IPS-15b (cell line): Measurements from ENCODE around the gene KRTAP10-7.
"Not testable (repeated sequence)": the region's sequence is repeated elsewhere in the genome, so short reads cannot be mapped to it uniquely, and the experiment has no call there.

Source experiments
- H3K27me3 ChIP-seq: one replicate; pipeline ENCODE4 v1.6.1; 2013; ENCODE audit warnings: low read length; ENCODE audit not compliant: control insufficient read depth, insufficient read depth
- H3K36me3 ChIP-seq: one replicate; pipeline ENCODE4 v1.6.1; 2013; ENCODE audit warnings: low read length; ENCODE audit not compliant: control insufficient read depth, insufficient read depth
- H3K4me1 ChIP-seq: one replicate; pipeline ENCODE4 v1.6.1; 2013; ENCODE audit warnings: mild to moderate bottlenecking, low read length; ENCODE audit not compliant: control insufficient read depth, insufficient read depth
- H3K4me3 ChIP-seq: one replicate; pipeline ENCODE4 v1.5.1; 2013; ENCODE audit warnings: low read depth, low read length
- H3K9ac ChIP-seq: one replicate; pipeline ENCODE4 v1.6.1; 2013; ENCODE audit warnings: low read depth, mild to moderate bottlenecking, low read length
- H3K9me3 ChIP-seq: one replicate; pipeline ENCODE4 v1.6.1; 2013; ENCODE audit warnings: mild to moderate bottlenecking, low read length; ENCODE audit not compliant: control insufficient read depth, insufficient read depth

Gene KRTAP10-7

GRCh38 chr21:44594406-44594916 lies 5.9 kb upstream of the KRTAP10-7 start:
- Histone ChIP-seq H3K9ac (no peak overlapping the region), H3K36me3 (no peaks in the 10 kb centered on the region), H3K27me3 (no peaks in the 10 kb centered on the region)

GRCh38 chr21:44595524-44595923 lies 4.9 kb upstream of the KRTAP10-7 start:
- H3K9ac ChIP-seq: no peak overlapping the region
- H3K36me3 ChIP-seq: no peaks in the 10 kb centered on the region
- no peaks in the 10 kb centered on the region for H3K9me3 ChIP-seq
- H3K4me3 ChIP-seq: no peak overlapping the region
- peaks cover 8% of the 10 kb centered on the region for H3K4me1 ChIP-seq
- no peaks in the 10 kb centered on the region for H3K27me3 ChIP-seq

More at GRCh38 chr21:44594406-44594916, 5.9 kb upstream of the KRTAP10-7 start:
- Histone ChIP-seq H3K4me3 (no peak overlapping the region), H3K9me3 (no peaks in the 10 kb centered on the region), H3K4me1 (peaks cover 8% of the 10 kb centered on the region)

GRCh38 chr21:44596068-44596725 lies 4.2 kb upstream of the KRTAP10-7 start:
- Histone ChIP-seq H3K27me3 (no peaks in the 10 kb centered on the region), H3K4me3 (no peak overlapping the region), H3K9ac (no peak overlapping the region), H3K9me3 (no peaks in the 10 kb centered on the region), H3K36me3 (no peaks in the 10 kb centered on the region), H3K4me1 (peaks cover 8% of the 10 kb centered on the region)

GRCh38 chr21:44598061-44598460 lies 2.3 kb upstream of the KRTAP10-7 start:
- peaks cover 6% of the 10 kb centered on the region for H3K4me1 ChIP-seq
- H3K9me3 ChIP-seq: no peaks in the 10 kb centered on the region
- no peak overlapping the region for H3K9ac ChIP-seq
- no peak overlapping the region for H3K4me3 ChIP-seq
- H3K27me3 ChIP-seq: no peaks in the 10 kb centered on the region
- no peaks in the 10 kb centered on the region for H3K36me3 ChIP-seq

GRCh38 chr21:44599264-44600029 lies 950 bp upstream of the KRTAP10-7 start:
- Histone ChIP-seq H3K9ac (no peak overlapping the region), H3K4me1 (peaks cover 3% of the 10 kb centered on the region), H3K27me3 (no peaks in the 10 kb centered on the region), H3K9me3 (no peaks in the 10 kb centered on the region), H3K36me3 (no peaks in the 10 kb centered on the region), H3K4me3 (no peak overlapping the region)

GRCh38 chr21:44601091-44601490 lies 694 bp downstream of the KRTAP10-7 start:
- H3K4me3 ChIP-seq, H3K9ac ChIP-seq, H3K36me3 ChIP-seq, H3K9me3 ChIP-seq, H3K4me1 ChIP-seq, H3K27me3 ChIP-seq: not testable (repeated sequence)

GRCh38 chr21:44601596-44602462 lies 1.4 kb downstream of the KRTAP10-7 start:
- Histone ChIP-seq H3K36me3 (no peaks in the 10 kb centered on the region), H3K9me3 (no peaks in the 10 kb centered on the region), H3K4me3 (no peak overlapping the region), H3K4me1 (peaks cover 3% of the 10 kb centered on the region), H3K27me3 (no peaks in the 10 kb centered on the region), H3K9ac (no peak overlapping the region)

GRCh38 chr21:44602463-44602850 lies 2.1 kb downstream of the KRTAP10-7 start:
- H3K27me3 ChIP-seq: no peaks in the 10 kb centered on the region
- peaks cover 3% of the 10 kb centered on the region for H3K4me1 ChIP-seq

GRCh38 chr21:44603109-44603875 lies 2.9 kb downstream of the KRTAP10-7 start:
- Histone ChIP-seq H3K27me3 (no peaks in the 10 kb centered on the region), H3K4me3 (no peak overlapping the region)

More at GRCh38 chr21:44602463-44602850, 2.1 kb downstream of the KRTAP10-7 start:
- Histone ChIP-seq H3K36me3 (no peaks in the 10 kb centered on the region), H3K9ac (no peak overlapping the region), H3K9me3 (no peaks in the 10 kb centered on the region), H3K4me3 (no peak overlapping the region)

GRCh38 chr21:44603911-44604310 lies 3.5 kb downstream of the KRTAP10-7 start:
- H3K9me3 ChIP-seq: no peaks in the 10 kb centered on the region

More at GRCh38 chr21:44603109-44603875, 2.9 kb downstream of the KRTAP10-7 start:
- H3K36me3 ChIP-seq: no peaks in the 10 kb centered on the region
- H3K9me3 ChIP-seq: no peaks in the 10 kb centered on the region
- peaks cover 1% of the 10 kb centered on the region for H3K4me1 ChIP-seq
- H3K9ac ChIP-seq: no peak overlapping the region

GRCh38 chr21:44606495-44606894 lies 6.1 kb downstream of the KRTAP10-7 start:
- H3K27me3 ChIP-seq: no peaks in the 10 kb centered on the region

More at GRCh38 chr21:44603911-44604310, 3.5 kb downstream of the KRTAP10-7 start:
- Histone ChIP-seq H3K9ac (no peak overlapping the region), H3K27me3 (no peaks in the 10 kb centered on the region), H3K4me3 (no peak overlapping the region), H3K4me1 (no peaks in the 10 kb centered on the region), H3K36me3 (no peaks in the 10 kb centered on the region)

More at GRCh38 chr21:44606495-44606894, 6.1 kb downstream of the KRTAP10-7 start:
- Histone ChIP-seq H3K9ac (no peak overlapping the region), H3K4me3 (no peak overlapping the region), H3K9me3 (peaks cover 5% of the 10 kb centered on the region), H3K36me3 (no peaks in the 10 kb centered on the region), H3K4me1 (no peaks in the 10 kb centered on the region)
